Measurements from ENCODE around the gene CCDC88A. TPM values are rescaled to one million over a fixed set of nuclear protein-coding genes. Genes with fewer than 3 reads are reported as not detected.
A peak's percentile ranks its signal among the peaks of the same experiment; 100 is the strongest.

CCDC88A gene
- total RNA-seq, 1 experiment from 2014 or later, result 84.5 TPM

DNA sequence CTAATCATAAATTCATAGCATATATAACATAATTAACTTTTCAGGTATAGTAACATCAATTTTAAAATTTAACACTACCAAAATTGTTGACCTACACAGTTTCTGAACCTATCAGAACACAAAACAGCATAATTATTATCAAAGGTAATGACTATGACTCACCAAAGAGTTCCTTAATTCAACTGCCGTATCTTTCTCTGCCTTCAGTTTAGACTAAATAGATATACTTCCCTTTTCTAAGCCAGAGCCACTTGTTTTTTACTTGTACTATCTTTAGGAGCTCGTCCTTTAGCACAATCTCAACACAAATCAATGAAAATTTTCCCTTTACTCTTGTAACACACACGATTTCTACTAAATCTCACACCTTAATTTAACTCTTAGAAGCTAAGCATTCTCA, 54.4 kb downstream of the CCDC88A start:
- Histone ChIP-seq H3K27me3 (replicated peaks; ENCODE audit: insufficient read depth, low read depth, low read length, poor library complexity) (no peaks in the 10 kb centered on the region), H3K4me1 (ENCODE audit: insufficient read depth, low read length, poor library complexity, severe bottlenecking) (no peaks in the 10 kb centered on the region), H3K36me3 (ENCODE audit: insufficient read depth, low read length, poor library complexity, severe bottlenecking) (no peaks in the 10 kb centered on the region), H3K9me3 (ENCODE audit: low read depth, low read length, poor library complexity, severe bottlenecking) (no peaks in the 10 kb centered on the region), H3K27ac (ENCODE audit: low read depth, low read length, poor library complexity, severe bottlenecking) (no peak overlapping the region), H3K4me3 (ENCODE audit: low read depth, low read length, poor library complexity, severe bottlenecking) (no peak overlapping the region)
- CTCF ChIA-PET, result no interaction called here
- BruUV-seq (replicated peaks), result no TSS peak
- POLR2A ChIA-PET (ENCODE audit: low non-redundant PET), result no interaction called here
- no peak for TF ChIP-seq EZH2 (IDR thresholded peaks at IDR 0.05; ENCODE audit: borderline replicate concordance, low read depth, low read length, poor library complexity, severe bottlenecking)
- no peak for TF ChIP-seq CTCF (conservative IDR thresholded peaks at IDR 0.05; ENCODE audit: low read depth, low read length)
- no peak for DNase-seq (ENCODE audit: low spot score)
- intact Hi-C loops (cut with micrococcal nuclease; ENCODE audit: unreplicated experiment), result no loop called here

DNA sequence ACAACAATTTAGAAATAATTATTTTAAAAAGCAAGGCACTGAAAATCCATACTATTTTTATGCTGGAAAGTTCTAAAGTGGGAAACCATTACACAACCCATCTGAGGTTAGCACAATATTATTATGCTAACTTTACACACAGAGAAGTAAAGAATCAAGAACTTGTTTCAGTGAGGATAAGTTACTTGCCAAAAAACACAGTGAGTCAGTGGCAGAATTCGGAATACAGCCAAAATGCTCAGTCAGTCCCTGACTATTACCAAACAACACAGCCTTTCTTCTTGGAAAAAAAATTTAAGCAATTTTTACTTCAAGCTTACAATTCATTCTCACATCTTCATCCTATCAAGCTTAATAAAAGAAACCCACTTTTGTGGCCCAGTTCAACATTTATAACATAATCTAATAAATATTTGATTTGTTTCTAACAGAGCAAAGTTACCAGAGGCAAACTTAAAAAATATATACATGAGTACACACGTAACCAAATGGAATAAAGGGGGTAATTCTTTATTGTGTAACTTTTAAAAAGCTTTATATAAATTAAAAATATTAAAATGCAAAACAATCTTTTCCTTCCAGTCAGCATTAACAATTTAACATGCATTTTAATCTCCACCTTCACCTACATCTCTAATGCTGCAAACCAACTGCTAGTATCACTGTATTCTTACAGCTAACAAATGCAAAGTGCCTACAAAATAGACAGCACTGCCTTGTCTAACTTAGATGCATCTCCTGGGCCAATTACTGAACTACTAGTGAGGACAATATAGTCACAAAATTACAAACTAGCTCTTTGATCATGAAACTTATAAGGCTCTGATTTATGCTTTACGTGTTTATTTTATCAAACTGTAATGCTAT, 55.2 kb downstream of the CCDC88A start:
- Histone ChIP-seq H3K4me1 (ENCODE audit: insufficient read depth, low read length, poor library complexity, severe bottlenecking) (no peaks in the 10 kb centered on the region), H3K27me3 (replicated peaks; ENCODE audit: insufficient read depth, low read depth, low read length, poor library complexity) (no peaks in the 10 kb centered on the region), H3K36me3 (ENCODE audit: insufficient read depth, low read length, poor library complexity, severe bottlenecking) (no peaks in the 10 kb centered on the region), H3K4me3 (ENCODE audit: low read depth, low read length, poor library complexity, severe bottlenecking) (no peak overlapping the region), H3K9me3 (ENCODE audit: low read depth, low read length, poor library complexity, severe bottlenecking) (no peaks in the 10 kb centered on the region), H3K27ac (ENCODE audit: low read depth, low read length, poor library complexity, severe bottlenecking) (no peak overlapping the region)
- DNase-seq (ENCODE audit: low spot score), result peak; percentile 31
- TF ChIP-seq EZH2 (IDR thresholded peaks at IDR 0.05; ENCODE audit: borderline replicate concordance, low read depth, low read length, poor library complexity, severe bottlenecking), result no peak
- no peak for TF ChIP-seq CTCF (conservative IDR thresholded peaks at IDR 0.05; ENCODE audit: low read depth, low read length)
- CTCF ChIA-PET, result no interaction called here
- no TSS peak for BruUV-seq (replicated peaks)
- intact Hi-C loops (cut with micrococcal nuclease; ENCODE audit: unreplicated experiment), result no loop called here
- POLR2A ChIA-PET (ENCODE audit: low non-redundant PET), result no interaction called here

DNA sequence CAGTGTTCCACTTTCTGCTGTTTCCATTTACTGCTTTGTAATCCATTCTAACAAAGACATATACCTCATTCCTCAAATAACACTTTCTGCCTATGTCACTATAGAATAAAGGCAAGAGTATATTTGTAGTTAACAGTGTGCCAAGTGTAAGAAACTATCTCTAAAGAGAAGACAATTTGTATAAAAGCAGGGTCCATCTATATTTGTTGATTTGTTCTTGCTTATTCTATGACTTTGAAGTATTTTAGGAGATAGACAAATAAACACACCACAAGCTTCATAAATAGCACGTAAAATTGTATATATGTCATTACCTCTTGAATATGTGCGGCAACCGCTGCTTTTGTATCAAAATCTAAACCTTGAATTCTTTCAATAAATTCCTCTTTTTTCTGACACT, 56.0 kb downstream of the CCDC88A start:
- BruUV-seq (replicated peaks), result no TSS peak

More for the DNA sequence above, 56.0 kb downstream of the CCDC88A start:
- no peak for TF ChIP-seq CTCF (conservative IDR thresholded peaks at IDR 0.05; ENCODE audit: low read depth, low read length)
- no peak for TF ChIP-seq EZH2 (IDR thresholded peaks at IDR 0.05; ENCODE audit: borderline replicate concordance, low read depth, low read length, poor library complexity, severe bottlenecking)
- Histone ChIP-seq H3K4me1 (ENCODE audit: insufficient read depth, low read length, poor library complexity, severe bottlenecking) (no peaks in the 10 kb centered on the region), H3K4me3 (ENCODE audit: low read depth, low read length, poor library complexity, severe bottlenecking) (no peak overlapping the region), H3K36me3 (ENCODE audit: insufficient read depth, low read length, poor library complexity, severe bottlenecking) (no peaks in the 10 kb centered on the region), H3K27me3 (replicated peaks; ENCODE audit: insufficient read depth, low read depth, low read length, poor library complexity) (no peaks in the 10 kb centered on the region), H3K27ac (ENCODE audit: low read depth, low read length, poor library complexity, severe bottlenecking) (no peak overlapping the region), H3K9me3 (ENCODE audit: low read depth, low read length, poor library complexity, severe bottlenecking) (no peaks in the 10 kb centered on the region)
- ChIA-PET CTCF (no interaction called here), POLR2A (ENCODE audit: low non-redundant PET) (no interaction called here)
- no peak for DNase-seq (ENCODE audit: low spot score)
- intact Hi-C loops (cut with micrococcal nuclease; ENCODE audit: unreplicated experiment), result no loop called here

Data from A673 (cell line).